ENCODE data around the gene CACNA1S. TPM values are rescaled to one million over a fixed set of nuclear protein-coding genes. Genes with fewer than 3 reads are reported as not detected.

Gene CACNA1S
- total and polyA plus RNA-seq, 2 of the 4 experiments (the other 2 are of a cell fraction), result not detected

DNA sequence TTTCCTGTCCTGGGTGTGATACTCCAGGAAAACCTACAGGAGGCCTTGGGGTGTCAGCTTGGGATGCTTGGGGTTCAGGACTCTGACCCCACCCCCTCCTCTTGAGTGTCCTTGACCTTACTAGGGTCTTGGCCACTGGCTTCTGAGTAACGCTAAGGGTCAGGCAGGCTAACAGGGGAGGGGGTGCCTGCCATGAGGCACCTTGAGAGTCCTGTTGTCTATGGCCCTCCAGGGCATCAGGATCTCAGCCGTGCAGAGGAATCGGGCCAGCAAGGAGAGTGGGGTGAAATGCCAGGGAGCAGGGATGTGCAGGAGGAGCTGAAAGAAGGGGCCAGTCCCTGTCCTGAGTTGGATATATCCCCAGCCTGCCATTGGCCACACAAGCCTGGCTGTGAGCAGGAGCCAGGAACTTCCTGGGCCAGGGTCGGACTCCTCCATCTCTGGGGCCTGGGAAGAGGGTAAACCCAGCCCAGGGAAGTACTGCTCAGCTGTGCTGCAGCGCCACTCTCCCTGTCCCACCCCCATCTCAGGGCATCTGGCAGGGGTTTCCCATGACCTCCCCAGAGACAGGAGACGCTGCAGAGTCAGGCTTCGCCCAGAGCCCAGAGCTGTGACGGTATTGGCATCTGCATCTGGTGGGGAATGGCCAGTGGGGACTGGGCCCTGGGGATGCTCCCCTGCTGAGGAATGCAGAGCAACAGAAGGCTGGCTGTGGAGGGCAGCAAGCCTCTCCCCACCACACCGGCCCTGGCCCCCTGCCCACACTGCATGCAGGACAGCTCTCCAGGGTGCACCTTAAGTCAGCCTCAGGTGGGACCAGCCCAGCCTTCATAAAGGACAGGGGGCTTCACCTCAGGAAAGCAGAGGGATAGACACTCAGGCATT lies 95.0 kb downstream of the CACNA1S start:
- CTCF ChIA-PET, result no interaction called here
- H4K5ac ChIP-seq (ENCODE audit: low read depth, low read length), result no peak overlapping the region
- TF ChIP-seq NFE2L2 (IDR thresholded peaks at IDR 0.05; ENCODE audit: low read depth, low read length) (no peak), MXI1 (IDR thresholded peaks at IDR 0.05; ENCODE audit: borderline replicate concordance, low read depth, low read length) (no peak), BHLHE40 (IDR thresholded peaks at IDR 0.05; ENCODE audit: low read depth, low read length) (no peak), CEBPB (IDR thresholded peaks at IDR 0.05; ENCODE audit: low read depth, low read length) (no peak), RAD21 (IDR thresholded peaks at IDR 0.05; ENCODE audit: low read length) (no peak), POLR2A (IDR thresholded peaks at IDR 0.05; ENCODE audit: low read depth, low read length) (no peak), RFX5 (IDR thresholded peaks at IDR 0.05; ENCODE audit: low read depth, low read length) (no peak), FOS (IDR thresholded peaks at IDR 0.05; ENCODE audit: low read depth, low read length) (no peak), CHD1 (IDR thresholded peaks at IDR 0.05; ENCODE audit: low read depth, low read length) (no peak), SMC3 (IDR thresholded peaks at IDR 0.05; ENCODE audit: low read depth, low read length) (no peak), MAFK (IDR thresholded peaks at IDR 0.05; ENCODE audit: low read depth, low read length) (no peak), MAZ (IDR thresholded peaks at IDR 0.05; ENCODE audit: borderline replicate concordance, low read depth, low read length) (no peak)
- TF ChIP-seq, protein P1, sequence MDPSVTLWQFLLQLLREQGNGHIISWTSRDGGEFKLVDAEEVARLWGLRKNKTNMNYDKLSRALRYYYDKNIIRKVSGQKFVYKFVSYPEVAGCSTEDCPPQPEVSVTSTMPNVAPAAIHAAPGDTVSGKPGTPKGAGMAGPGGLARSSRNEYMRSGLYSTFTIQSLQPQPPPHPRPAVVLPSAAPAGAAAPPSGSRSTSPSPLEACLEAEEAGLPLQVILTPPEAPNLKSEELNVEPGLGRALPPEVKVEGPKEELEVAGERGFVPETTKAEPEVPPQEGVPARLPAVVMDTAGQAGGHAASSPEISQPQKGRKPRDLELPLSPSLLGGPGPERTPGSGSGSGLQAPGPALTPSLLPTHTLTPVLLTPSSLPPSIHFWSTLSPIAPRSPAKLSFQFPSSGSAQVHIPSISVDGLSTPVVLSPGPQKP (IDR thresholded peaks at IDR 0.05; ENCODE audit: borderline replicate concordance, low read depth, low read length), result no peak
- TF ChIP-seq, protein P2, sequence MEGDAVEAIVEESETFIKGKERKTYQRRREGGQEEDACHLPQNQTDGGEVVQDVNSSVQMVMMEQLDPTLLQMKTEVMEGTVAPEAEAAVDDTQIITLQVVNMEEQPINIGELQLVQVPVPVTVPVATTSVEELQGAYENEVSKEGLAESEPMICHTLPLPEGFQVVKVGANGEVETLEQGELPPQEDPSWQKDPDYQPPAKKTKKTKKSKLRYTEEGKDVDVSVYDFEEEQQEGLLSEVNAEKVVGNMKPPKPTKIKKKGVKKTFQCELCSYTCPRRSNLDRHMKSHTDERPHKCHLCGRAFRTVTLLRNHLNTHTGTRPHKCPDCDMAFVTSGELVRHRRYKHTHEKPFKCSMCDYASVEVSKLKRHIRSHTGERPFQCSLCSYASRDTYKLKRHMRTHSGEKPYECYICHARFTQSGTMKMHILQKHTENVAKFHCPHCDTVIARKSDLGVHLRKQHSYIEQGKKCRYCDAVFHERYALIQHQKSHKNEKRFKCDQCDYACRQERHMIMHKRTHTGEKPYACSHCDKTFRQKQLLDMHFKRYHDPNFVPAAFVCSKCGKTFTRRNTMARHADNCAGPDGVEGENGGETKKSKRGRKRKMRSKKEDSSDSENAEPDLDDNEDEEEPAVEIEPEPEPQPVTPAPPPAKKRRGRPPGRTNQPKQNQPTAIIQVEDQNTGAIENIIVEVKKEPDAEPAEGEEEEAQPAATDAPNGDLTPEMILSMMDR (conservative IDR thresholded peaks at IDR 0.05; ENCODE audit: low read depth, low read length), result no peak
- TF ChIP-seq, protein P3, sequence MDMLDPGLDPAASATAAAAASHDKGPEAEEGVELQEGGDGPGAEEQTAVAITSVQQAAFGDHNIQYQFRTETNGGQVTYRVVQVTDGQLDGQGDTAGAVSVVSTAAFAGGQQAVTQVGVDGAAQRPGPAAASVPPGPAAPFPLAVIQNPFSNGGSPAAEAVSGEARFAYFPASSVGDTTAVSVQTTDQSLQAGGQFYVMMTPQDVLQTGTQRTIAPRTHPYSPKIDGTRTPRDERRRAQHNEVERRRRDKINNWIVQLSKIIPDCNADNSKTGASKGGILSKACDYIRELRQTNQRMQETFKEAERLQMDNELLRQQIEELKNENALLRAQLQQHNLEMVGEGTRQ (IDR thresholded peaks at IDR 0.05; ENCODE audit: low read depth, low read length), result no peak

More for the DNA sequence above, 95.0 kb downstream of the CACNA1S start:
- Histone ChIP-seq H2BK5ac (ENCODE audit: low read depth, low read length, poor library complexity, severe bottlenecking) (no peak overlapping the region), H2AK5ac (ENCODE audit: low read depth, low read length) (no peak overlapping the region), H3K36me3 (ENCODE audit: control insufficient read depth, insufficient read depth, low read length) (no peaks in the 10 kb centered on the region), H2AK9ac (replicated peaks; ENCODE audit: low read depth, low read length, poor library complexity) (no peak overlapping the region), H2BK120ac (ENCODE audit: low read depth, low read length) (no peak overlapping the region), H3K27ac (ENCODE audit: insufficient read depth, low read length) (no peak overlapping the region), H3K79me1 (ENCODE audit: low read depth in 1 of 2, low read length in 2 of 2) (no peaks in the 10 kb centered on the region), H3K23ac (ENCODE audit: low read depth, low read length) (no peak overlapping the region), H3K18ac (ENCODE audit: low read depth, low read length) (no peak overlapping the region), H3K27me3 (ENCODE audit: control insufficient read depth, insufficient read depth, low read length) (peaks cover 48% of the 10 kb centered on the region), H3K4me2 (ENCODE audit: low read depth, low read length) (no peak overlapping the region), H3K9me3 (ENCODE audit: control insufficient read depth, insufficient read depth, low read length) (no peaks in the 10 kb centered on the region), H3K4ac (ENCODE audit: low read depth, low read length) (no peak overlapping the region), H4K8ac (ENCODE audit: low read depth in 2 of 2, low read length in 2 of 2) (no peak overlapping the region), H4K91ac (ENCODE audit: insufficient read depth, low read depth, low read length) (no peak overlapping the region), H3K4me3 (ENCODE audit: insufficient read depth, low read depth, low read length) (no peak overlapping the region), H2BK20ac (ENCODE audit: low read depth, low read length) (no peak overlapping the region), H3K9me1 (ENCODE audit: insufficient read depth, low read length) (no peaks in the 10 kb centered on the region), H4K20me1 (ENCODE audit: insufficient read depth, low read length) (peaks cover 4% of the 10 kb centered on the region; the same call in 1 of the 2 replicates), H3K9ac (ENCODE audit: low read depth, low read length) (no peak overlapping the region), H2BK15ac (ENCODE audit: low read depth, low read length) (no peak overlapping the region), H2AFZ (replicated peaks; ENCODE audit: low read length, poor library complexity) (peak overlapping the region; percentile 24), H3K56ac (ENCODE audit: extremely low read depth, insufficient read depth, low read length) (no peak overlapping the region), H3K4me1 (ENCODE audit: control insufficient read depth, insufficient read depth, low read length) (no peaks in the 10 kb centered on the region), H3K14ac (replicated peaks; ENCODE audit: low read depth, low read length) (no peak overlapping the region)
- no TSS peak for BruUV-seq (replicated peaks)
- DNase-seq, result no peak
- dilution Hi-C loops (cut with HindIII; ENCODE audit: low sequenced_read_pairs, unreplicated experiment), result no loop called here
- ATAC-seq (ENCODE audit: low read depth), result no peak
- in situ Hi-C loops (cut with MboI; ENCODE audit: low sequenced_read_pairs), result no loop called here
- POLR2A ChIA-PET (ENCODE audit: unreplicated experiment), result no interaction called here
- intact Hi-C loops (cut with micrococcal nuclease), result no loop called here
- 50% methylated on average over 1 of the region's 9 CpGs; no CpG with 5 or more reads in 1 of the 2 experiments for WGBS, 2 experiments (ENCODE audit: extremely low coverage in 2 of 2, insufficient read length in 1 of 2)

Data from IMR-90 (cell line).